SJSA1 (cell line): Measurements from ENCODE around the gene LIN54. TPM values are rescaled to one million over a fixed set of nuclear protein-coding genes. Genes with fewer than 3 reads are reported as not detected.
"Not testable (repeated sequence)": the region's sequence is repeated elsewhere in the genome, so short reads cannot be mapped to it uniquely, and the experiment has no call there.

Experiments used
- DNase-seq, 2 experiments: peaks; one replicate each; pipeline ENCODE4 v3.0.0-alpha.2; 2015 to 2020; ENCODE audit warnings: low spot score in 2 of 2, low read depth in 1 of 2
- H3K27ac ChIP-seq: fragments of 250-450 bp; sonication (Bioruptor Pico); 2 replicates; pipeline ENCODE4 v1.5.1; 2020; ENCODE audit warnings: mild to moderate bottlenecking, moderate library complexity
- H3K27me3 ChIP-seq: fragments of 250-450 bp; sonication (Bioruptor Pico); replicated peaks from 2 replicates; pipeline ENCODE4 v1.5.1; 2020; ENCODE audit warnings: mild to moderate bottlenecking, moderate library complexity
- H3K36me3 ChIP-seq: fragments of 250-450 bp; sonication (Bioruptor Pico); 2 replicates; pipeline ENCODE4 v1.5.1; 2020; ENCODE audit warnings: mild to moderate bottlenecking
- H3K4me1 ChIP-seq: fragments of 250-450 bp; sonication (Bioruptor Pico); replicated peaks from 2 replicates; pipeline ENCODE4 v1.6.1; 2021; ENCODE audit warnings: mild to moderate bottlenecking
- H3K4me3 ChIP-seq: fragments of 250-450 bp; sonication (Bioruptor Pico); 2 replicates; pipeline ENCODE4 v1.5.1; 2020; ENCODE audit warnings: mild to moderate bottlenecking
- H3K9me3 ChIP-seq: fragments of 250-450 bp; sonication (Bioruptor Pico); replicated peaks from 2 replicates; pipeline ENCODE4 v1.5.1; 2020; ENCODE audit warnings: mild to moderate bottlenecking
- total RNA-seq: library from RNA; depleted of rRNA; stranded (reverse); fragments of >200 nt; shearing (Covaris generic); gene quantifications from 2 replicates; pipeline ENCODE4 v1.2.3, GENCODE V29; 2014

Gene LIN54
- total RNA-seq, 1 experiment from 2014 or later: 42.4 TPM

DNA sequence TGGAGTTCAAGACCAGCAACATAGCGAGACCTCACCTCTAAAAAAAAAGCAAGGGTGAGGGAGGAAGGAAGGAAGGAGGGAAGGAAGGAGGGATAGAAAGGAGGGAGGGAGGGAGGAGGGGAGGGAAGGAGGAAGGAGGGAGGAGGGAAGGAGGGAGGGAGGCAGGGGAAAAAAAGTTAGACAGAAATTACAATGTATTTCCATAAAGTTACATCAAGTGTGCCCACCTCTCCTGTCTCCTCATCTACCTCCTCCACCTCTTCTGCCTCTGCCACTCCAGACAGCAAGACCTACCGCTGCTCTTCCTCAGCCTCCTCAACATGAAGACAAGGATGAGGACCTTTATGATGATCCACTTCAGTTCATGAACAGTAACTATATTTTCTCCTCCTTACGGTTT is 8.3 kb downstream of the LIN54 start:
- no peak overlapping the region for H3K4me3 ChIP-seq
- H3K27me3 ChIP-seq: no peaks in the 10 kb centered on the region
- no peak for DNase-seq
- H3K4me1 ChIP-seq: no peaks in the 10 kb centered on the region
- no peak overlapping the region for H3K27ac ChIP-seq
- peaks cover 10% of the 10 kb centered on the region; the same call in 1 of the 2 replicates for H3K36me3 ChIP-seq
- H3K9me3 ChIP-seq: no peaks in the 10 kb centered on the region

DNA sequence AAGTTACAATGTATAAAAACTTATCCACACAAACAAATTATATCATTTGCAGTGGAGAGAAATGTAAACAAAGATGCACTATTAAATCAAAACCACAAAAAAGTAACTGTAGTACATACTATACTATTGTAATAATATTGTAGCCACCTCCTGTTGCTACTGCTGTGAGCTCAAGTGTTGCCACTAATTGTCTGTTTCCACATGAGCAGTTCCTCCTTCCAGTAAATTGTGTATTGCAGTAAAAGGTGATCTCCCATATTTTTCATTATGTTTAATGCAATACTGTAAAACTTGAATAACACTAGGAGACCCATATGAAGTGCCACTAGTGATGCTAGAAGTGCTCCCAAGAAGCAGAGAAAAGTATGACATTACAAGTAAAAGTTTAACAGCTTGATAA is 11.7 kb downstream of the LIN54 start:
- peaks cover 10% of the 10 kb centered on the region; the same call in 1 of the 2 replicates for H3K36me3 ChIP-seq
- no peak for DNase-seq
- H3K9me3 ChIP-seq: no peaks in the 10 kb centered on the region
- no peak overlapping the region for H3K4me3 ChIP-seq
- no peak overlapping the region for H3K27ac ChIP-seq
- no peaks in the 10 kb centered on the region for H3K4me1 ChIP-seq
- H3K27me3 ChIP-seq: no peaks in the 10 kb centered on the region

DNA sequence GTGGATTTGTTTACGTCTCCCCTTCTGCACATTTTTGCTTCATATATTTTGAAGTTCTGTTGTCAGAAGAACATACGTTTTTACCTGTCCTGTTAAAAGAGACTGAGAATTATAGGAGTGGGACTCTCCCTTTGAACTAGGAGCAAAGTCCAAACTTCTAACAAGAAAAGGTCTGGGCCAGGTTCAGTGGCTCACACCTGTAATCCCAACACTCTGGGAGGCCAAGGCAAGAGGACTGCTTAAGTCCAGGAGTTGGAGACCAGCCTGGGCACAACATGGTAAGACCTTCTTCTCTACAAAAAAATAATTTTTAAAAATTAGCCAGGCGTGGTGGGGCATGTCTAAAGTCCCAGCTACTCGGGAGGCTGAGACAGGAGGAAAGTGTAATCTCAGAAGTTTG is 15.8 kb downstream of the LIN54 start:
- H3K27ac ChIP-seq: no peak overlapping the region
- peaks cover 4% of the 10 kb centered on the region; the same call in 1 of the 2 replicates for H3K36me3 ChIP-seq
- H3K27me3 ChIP-seq: no peaks in the 10 kb centered on the region
- H3K4me1 ChIP-seq: peaks cover 5% of the 10 kb centered on the region
- no peak overlapping the region for H3K4me3 ChIP-seq
- H3K9me3 ChIP-seq: no peaks in the 10 kb centered on the region
- no peak for DNase-seq

DNA sequence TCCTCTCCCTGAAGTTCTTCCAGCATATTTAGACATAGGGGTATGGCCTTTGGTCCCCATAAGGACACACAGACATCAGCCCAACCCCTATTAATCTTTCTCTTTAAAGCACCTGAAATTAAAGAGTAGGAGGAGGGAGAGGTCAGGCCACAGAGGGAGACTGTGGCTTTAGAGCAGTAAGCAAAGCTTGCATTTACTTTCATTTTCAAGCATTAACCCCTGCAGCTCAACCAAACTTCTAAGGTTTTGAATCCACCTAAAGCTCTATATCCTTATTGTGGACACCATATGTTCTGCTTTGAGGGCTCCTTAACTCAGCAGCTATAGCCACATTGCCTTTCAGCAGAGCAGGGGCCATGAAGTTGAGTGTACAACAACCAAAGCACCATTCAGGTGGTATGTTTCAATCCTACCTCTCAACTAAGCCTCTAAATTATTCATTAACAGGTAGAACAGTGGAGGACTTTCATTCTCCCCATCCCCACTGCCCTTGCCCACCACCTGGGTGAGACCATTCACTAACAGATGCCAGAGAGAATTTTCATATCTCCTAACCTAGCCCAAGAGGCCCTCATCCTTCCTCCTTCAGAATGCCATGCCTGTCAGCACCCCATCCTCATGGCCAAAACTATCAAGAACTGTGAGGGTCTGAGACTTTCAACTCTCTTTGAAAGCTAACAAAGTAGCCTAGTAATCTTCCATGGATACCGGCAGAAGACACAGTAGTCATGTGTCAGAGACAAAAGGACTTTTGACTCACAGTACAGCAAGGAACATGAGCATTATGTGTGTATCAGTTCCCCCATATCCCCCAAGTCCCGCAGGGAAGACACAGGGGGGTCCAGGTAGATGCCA is 20.8 kb downstream of the LIN54 start:
- H3K27ac ChIP-seq: peak overlapping the region; percentile 67
- H3K36me3 ChIP-seq: peaks cover 2% of the 10 kb centered on the region
- H3K4me1 ChIP-seq: peaks cover 17% of the 10 kb centered on the region
- no peak for DNase-seq
- no peaks in the 10 kb centered on the region for H3K9me3 ChIP-seq
- no peaks in the 10 kb centered on the region for H3K27me3 ChIP-seq
- H3K4me3 ChIP-seq: peak overlapping the region; percentile 3; the same call in 1 of the 2 replicates

DNA sequence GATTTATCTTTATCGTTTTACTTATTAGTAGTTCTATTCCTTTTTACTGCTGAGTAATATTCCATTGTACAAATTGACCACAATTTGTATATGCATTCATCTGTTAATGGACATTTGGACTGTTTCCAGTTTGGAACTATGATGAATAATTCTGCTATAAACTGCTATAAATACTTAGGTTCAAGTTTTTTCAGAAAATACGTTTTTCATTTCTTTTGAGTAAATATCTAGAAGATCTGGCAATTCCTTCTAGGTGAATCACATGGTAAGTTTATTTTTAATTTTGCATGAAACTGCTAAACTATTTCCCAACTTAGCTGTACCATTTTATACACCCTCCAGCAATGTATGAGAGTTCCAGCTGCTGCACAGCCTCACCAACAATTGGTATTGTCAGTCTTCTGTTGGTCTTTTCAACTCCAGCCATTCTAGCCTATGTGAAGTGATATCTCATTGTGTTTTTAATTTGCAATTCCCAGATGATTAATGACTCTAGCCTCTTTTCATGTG is 22.2 kb downstream of the LIN54 start:
- peak; percentile 67 to 88 for DNase-seq
- H3K27me3 ChIP-seq: no peaks in the 10 kb centered on the region
- H3K36me3 ChIP-seq: peaks cover 16% of the 10 kb centered on the region
- peaks cover 17% of the 10 kb centered on the region for H3K4me1 ChIP-seq
- H3K4me3 ChIP-seq: peak overlapping the region; percentile 2; the same call in 1 of the 2 replicates
- H3K9me3 ChIP-seq: no peaks in the 10 kb centered on the region
- peak overlapping the region; percentile 67 for H3K27ac ChIP-seq

DNA sequence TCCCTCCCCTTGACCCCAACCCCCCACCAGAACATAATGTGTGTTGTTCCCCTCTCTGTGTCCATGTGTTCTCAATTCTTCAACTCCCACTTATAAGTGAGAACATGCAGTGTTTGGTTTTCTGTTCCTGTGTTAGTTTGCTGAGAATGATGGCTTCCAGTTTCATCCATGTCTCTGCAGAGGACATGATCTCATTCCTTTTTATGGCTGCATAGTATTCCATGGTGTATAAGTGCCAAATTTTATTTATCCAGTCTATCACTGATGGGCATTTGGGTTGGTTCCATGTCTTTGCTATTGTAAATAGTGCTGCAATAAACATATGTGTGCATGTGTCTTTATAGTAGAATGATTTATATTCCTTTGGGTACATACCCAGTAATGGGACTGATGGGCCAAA is 23.1 kb downstream of the LIN54 start:
- H3K27me3 ChIP-seq, H3K27ac ChIP-seq, DNase-seq, H3K9me3 ChIP-seq, H3K4me3 ChIP-seq: not testable (repeated sequence)
- Histone ChIP-seq H3K36me3 (peaks cover 19% of the 10 kb centered on the region), H3K4me1 (peaks cover 17% of the 10 kb centered on the region)

DNA sequence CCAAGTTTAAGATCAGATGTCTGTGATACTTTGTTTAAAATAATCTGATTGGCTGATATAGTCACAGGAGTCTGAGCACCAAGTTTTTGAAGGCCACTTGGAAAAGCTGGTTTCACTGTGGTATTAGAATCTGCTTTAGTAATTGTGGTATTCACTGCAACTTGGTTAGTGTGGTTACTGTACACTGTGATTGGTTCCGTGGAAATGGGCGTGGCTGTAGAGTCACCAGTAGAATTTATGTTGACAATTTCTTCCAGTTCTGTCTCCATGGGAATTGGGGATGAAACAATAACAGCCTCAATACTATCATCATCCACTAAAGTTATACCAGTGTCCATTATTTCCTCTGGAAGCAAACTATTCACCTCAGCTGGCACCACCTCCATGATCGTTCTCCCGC is 26.2 kb downstream of the LIN54 start:
- no peak overlapping the region for H3K27ac ChIP-seq

DNA sequence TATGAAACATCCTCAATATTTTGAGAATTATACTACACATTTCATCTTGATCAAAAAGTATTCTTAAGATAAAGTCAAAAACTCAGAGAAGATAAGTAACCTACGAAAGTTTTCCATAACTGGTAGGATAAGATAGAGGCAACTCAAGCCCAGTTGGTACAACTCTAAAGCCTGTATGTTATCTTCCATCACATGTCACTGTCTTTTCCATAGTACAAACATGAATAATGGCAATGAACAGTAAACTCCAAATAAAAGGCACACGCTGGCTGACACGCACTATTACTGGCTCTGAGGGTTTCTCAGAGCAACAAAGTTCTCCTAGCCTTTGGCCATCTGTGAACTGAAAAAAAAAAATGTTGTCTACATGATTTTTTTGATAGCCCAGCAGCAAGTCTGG is 27.2 kb downstream of the LIN54 start:
- Histone ChIP-seq H3K27ac (no peak overlapping the region), H3K27me3 (no peaks in the 10 kb centered on the region), H3K4me1 (no peaks in the 10 kb centered on the region), H3K4me3 (no peak overlapping the region), H3K9me3 (no peaks in the 10 kb centered on the region), H3K36me3 (peaks cover 30% of the 10 kb centered on the region)
- no peak for DNase-seq

More for the DNA sequence above, 26.2 kb downstream of the LIN54 start:
- H3K4me1 ChIP-seq: peaks cover 9% of the 10 kb centered on the region
- peaks cover 26% of the 10 kb centered on the region for H3K36me3 ChIP-seq
- peak in 1 of 2 experiments; percentile 8 for DNase-seq
- no peaks in the 10 kb centered on the region for H3K9me3 ChIP-seq
- no peaks in the 10 kb centered on the region for H3K27me3 ChIP-seq
- H3K4me3 ChIP-seq: no peak overlapping the region

DNA sequence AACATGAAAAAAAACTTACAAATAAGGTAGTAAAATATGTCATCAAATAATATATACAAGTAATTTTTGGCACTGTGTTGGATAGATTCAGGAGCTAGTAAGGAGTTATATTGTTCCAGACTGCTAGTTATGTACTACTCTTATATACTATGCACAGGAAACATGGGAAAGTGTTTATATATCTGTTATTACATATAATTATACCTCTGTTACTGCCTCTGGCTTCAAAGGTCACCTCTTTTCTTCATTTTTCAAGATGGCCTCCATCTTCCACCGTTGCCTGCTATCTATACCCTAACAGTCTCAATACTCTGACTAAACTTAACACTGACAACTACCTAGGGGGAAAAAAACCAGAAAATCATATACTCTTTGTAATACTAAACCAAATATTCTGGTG is 29.5 kb downstream of the LIN54 start:
- Histone ChIP-seq H3K4me1 (no peaks in the 10 kb centered on the region), H3K27me3 (no peaks in the 10 kb centered on the region), H3K9me3 (no peaks in the 10 kb centered on the region), H3K36me3 (peaks cover 32% of the 10 kb centered on the region), H3K27ac (no peak overlapping the region), H3K4me3 (no peak overlapping the region)
- no peak for DNase-seq

DNA sequence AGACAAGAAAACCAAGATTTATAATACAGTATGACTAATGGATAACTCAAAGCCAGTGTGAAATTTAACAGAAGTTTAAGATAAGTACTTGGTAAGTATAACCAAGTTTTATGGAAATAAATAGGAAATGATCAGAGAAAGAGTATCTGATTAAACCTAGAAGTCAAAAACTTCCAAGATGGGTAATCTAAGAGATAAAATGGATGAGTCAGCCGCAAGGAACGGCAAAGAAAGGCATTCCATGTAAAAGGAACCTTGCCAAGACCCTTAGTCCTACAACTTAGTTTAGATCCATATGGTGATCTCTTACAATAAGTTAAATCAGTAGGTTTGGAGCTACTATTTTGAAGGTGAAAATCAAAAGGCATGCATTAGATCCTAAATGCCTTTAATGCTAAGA is 34.8 kb downstream of the LIN54 start:
- no peak for DNase-seq
- no peaks in the 10 kb centered on the region for H3K9me3 ChIP-seq

DNA sequence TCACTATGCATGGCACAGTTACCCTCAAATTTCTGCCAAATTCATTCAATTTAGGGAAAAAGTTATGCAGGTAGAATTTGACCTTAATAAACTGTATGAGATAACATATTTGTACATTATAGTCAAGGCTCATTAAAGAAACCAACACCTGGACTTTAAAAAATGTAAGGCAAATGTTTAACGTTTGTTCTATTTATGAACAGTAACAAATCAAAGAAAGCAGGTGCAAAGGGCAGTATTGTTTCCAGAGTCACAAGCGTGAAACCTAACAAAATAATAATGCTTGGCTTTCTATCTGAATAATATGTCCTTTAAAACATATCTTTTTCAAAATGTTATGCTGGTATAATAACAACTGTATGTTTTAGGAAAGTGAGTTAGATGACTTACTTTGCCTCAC is 41.2 kb downstream of the LIN54 start:
- H3K36me3 ChIP-seq: peaks cover 39% of the 10 kb centered on the region
- no peaks in the 10 kb centered on the region for H3K27me3 ChIP-seq
- no peak for DNase-seq
- no peaks in the 10 kb centered on the region for H3K9me3 ChIP-seq
- no peak overlapping the region for H3K27ac ChIP-seq
- H3K4me3 ChIP-seq: no peak overlapping the region
- H3K4me1 ChIP-seq: no peaks in the 10 kb centered on the region

More for the DNA sequence above, 34.8 kb downstream of the LIN54 start:
- Histone ChIP-seq H3K27ac (no peak overlapping the region), H3K36me3 (peaks cover 36% of the 10 kb centered on the region), H3K27me3 (no peaks in the 10 kb centered on the region), H3K4me3 (no peak overlapping the region), H3K4me1 (no peaks in the 10 kb centered on the region; the same call in 1 of the 2 replicates)

DNA sequence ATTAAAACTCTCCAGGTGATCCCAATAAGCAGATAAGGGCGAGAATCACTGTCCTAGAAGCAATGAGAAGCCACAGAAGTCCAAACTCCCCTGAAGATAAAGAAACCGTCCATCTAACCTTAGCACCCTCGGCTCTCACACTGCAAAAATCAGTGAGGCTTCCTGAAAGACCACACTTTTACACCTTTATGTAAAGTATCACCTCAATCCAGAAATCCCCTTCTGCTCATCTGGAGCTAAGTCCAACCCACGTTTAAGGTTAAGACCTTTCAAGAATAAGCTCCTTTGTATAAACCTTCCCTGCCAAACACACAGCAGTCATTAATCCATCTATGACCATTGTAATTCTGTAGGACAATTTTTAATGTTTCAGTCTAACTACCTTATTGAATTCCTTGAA is 41.7 kb downstream of the LIN54 start:
- no peak overlapping the region for H3K27ac ChIP-seq
- peaks cover 44% of the 10 kb centered on the region for H3K36me3 ChIP-seq
- no peak for DNase-seq
- H3K4me3 ChIP-seq: no peak overlapping the region
- H3K27me3 ChIP-seq: no peaks in the 10 kb centered on the region
- H3K4me1 ChIP-seq: no peaks in the 10 kb centered on the region
- H3K9me3 ChIP-seq: no peaks in the 10 kb centered on the region

DNA sequence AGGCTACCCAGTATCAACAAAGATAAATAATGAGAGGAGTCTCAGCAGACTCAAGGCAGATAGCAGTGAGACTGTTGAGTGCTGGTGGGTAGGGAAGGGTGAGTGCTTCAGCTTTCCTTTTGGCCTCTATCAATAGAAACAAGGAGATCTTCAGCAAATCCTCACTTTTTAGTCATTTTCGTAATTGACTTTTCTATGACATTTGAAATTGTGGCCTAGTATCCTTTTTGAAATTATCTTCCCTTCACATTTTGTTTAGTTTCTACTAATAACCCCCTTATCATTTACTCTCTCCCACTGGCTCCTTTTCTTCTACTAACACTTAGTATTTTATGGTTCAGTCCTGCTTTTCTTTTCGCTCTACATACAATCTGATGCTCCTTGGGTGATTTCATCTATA is 44.9 kb downstream of the LIN54 start:
- Histone ChIP-seq H3K36me3 (peaks cover 30% of the 10 kb centered on the region), H3K4me1 (no peaks in the 10 kb centered on the region), H3K27ac (no peak overlapping the region), H3K9me3 (no peaks in the 10 kb centered on the region), H3K4me3 (no peak overlapping the region), H3K27me3 (no peaks in the 10 kb centered on the region)
- DNase-seq: no peak

DNA sequence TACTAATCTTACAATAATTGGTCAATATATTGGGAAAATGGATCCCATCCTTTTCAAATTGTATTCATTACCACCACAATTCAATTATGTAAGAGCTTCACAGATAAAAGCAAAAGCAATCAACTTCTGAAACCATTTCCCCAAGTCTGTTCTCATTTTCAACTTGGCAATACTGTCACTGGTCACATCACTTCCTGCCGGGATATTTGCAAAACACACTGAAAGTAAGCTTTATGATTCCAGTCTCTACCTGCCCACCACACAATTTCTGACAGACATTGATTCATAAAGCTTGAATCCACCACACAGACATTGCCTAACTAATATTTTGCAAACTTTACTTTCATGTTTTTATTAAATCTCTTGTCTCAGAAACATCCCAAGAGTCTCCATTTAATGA is 53.6 kb downstream of the LIN54 start:
- Histone ChIP-seq H3K4me1 (no peaks in the 10 kb centered on the region), H3K27ac (no peak overlapping the region), H3K27me3 (no peaks in the 10 kb centered on the region), H3K4me3 (no peak overlapping the region), H3K36me3 (peaks cover 8% of the 10 kb centered on the region; the same call in 1 of the 2 replicates), H3K9me3 (no peaks in the 10 kb centered on the region)
- DNase-seq: no peak
